HG03457 (cell line): ENCODE results near the gene TAOK3.

ENCODE experiments used
- ATAC-seq: cut with Tn5 transposase; IDR thresholded peaks from one replicate; pipeline ENCODE4 v1.9.1; 2021; ENCODE audit warnings: moderate number of reproducible peaks; ENCODE audit not compliant: unreplicated experiment

The TAOK3 gene

GRCh38 chr12:118102070-118102469 is 270.6 kb downstream of the TAOK3 start:
- ATAC-seq: no peak

GRCh38 chr12:118101051-118101450 is 271.7 kb downstream of the TAOK3 start:
- ATAC-seq: no peak
